Activated CD4-positive, alpha-beta T cell treated with anti-CD3 and anti-CD28 coated beads, Interleukin-2, amount 50 U/mL, for 16 hours (primary cell): Measurements from ENCODE around the gene FIGNL2.
A peak's percentile ranks its signal among the peaks of the same experiment; 100 is the strongest.
"Not testable (repeated sequence)": the region's sequence is repeated elsewhere in the genome, so short reads cannot be mapped to it uniquely, and the experiment has no call there.

Experiments
- DNase-seq: peaks from one replicate; pipeline ENCODE4 v3.0.0-alpha.2; 2020

Gene FIGNL2

GRCh38 chr12:51814311-51815088 lies 34.0 kb downstream of the FIGNL2 start:
- peak; percentile 61 for DNase-seq

GRCh38 chr12:51813931-51814310 lies 34.6 kb downstream of the FIGNL2 start:
- no peak for DNase-seq

GRCh38 chr12:51812871-51813270 lies 35.6 kb downstream of the FIGNL2 start:
- DNase-seq: no peak

- no peak for DNase-seq
These were observed 37.0 kb downstream of the FIGNL2 start for GRCh38 chr12:51811203-51812202.

GRCh38 chr12:51809193-51809592 lies 39.3 kb downstream of the FIGNL2 start:
- no peak for DNase-seq

GRCh38 chr12:51806896-51807295 lies 41.6 kb downstream of the FIGNL2 start:
- no peak for DNase-seq

GRCh38 chr12:51801027-51801426 lies 47.5 kb downstream of the FIGNL2 start:
- no peak for DNase-seq

GRCh38 chr12:51798501-51798900 lies 50.0 kb downstream of the FIGNL2 start:
- DNase-seq: no peak

- DNase-seq: not testable (repeated sequence)
These were observed 50.5 kb downstream of the FIGNL2 start for GRCh38 chr12:51798051-51798450.

- DNase-seq: no peak
These were observed 51.2 kb downstream of the FIGNL2 start for GRCh38 chr12:51797301-51797700.

GRCh38 chr12:51793201-51793600 lies 55.3 kb downstream of the FIGNL2 start:
- DNase-seq: no peak

- DNase-seq: no peak
These were observed 56.1 kb downstream of the FIGNL2 start for GRCh38 chr12:51792417-51792816.

- no peak for DNase-seq
These were observed 59.6 kb downstream of the FIGNL2 start for GRCh38 chr12:51788876-51789275.

- DNase-seq: no peak
These were observed 62.6 kb downstream of the FIGNL2 start for GRCh38 chr12:51785906-51786305.

- no peak for DNase-seq
These were observed 63.8 kb downstream of the FIGNL2 start for GRCh38 chr12:51784688-51785087.

- no peak for DNase-seq
These were observed 68.6 kb downstream of the FIGNL2 start for GRCh38 chr12:51779876-51780275.

- DNase-seq: no peak
These were observed 70.5 kb downstream of the FIGNL2 start for GRCh38 chr12:51777973-51778372.

GRCh38 chr12:51777457-51777856 lies 71.1 kb downstream of the FIGNL2 start:
- no peak for DNase-seq

GRCh38 chr12:51774933-51775332 lies 73.6 kb downstream of the FIGNL2 start:
- no peak for DNase-seq

- DNase-seq: no peak
These were observed 75.2 kb downstream of the FIGNL2 start for GRCh38 chr12:51773145-51773869.

GRCh38 chr12:51771008-51771407 lies 77.5 kb downstream of the FIGNL2 start:
- no peak for DNase-seq
